Ectodermal cell (in vitro differentiated cells): ENCODE results near the gene PSMA2.

ENCODE experiments used
- H3K27ac ChIP-seq: 2 replicates; pipeline ENCODE4 v1.7.0; 2013; ENCODE audit warnings: mild to moderate bottlenecking, low read depth, low read length; ENCODE audit not compliant: insufficient read depth, poor library complexity, severe bottlenecking
- H3K27me3 ChIP-seq: 2 replicates; pipeline ENCODE4 v1.7.0; 2013; ENCODE audit warnings: mild to moderate bottlenecking, low read length; ENCODE audit not compliant: insufficient read depth, control insufficient read depth, poor library complexity, severe bottlenecking
- H3K36me3 ChIP-seq: one replicate; pipeline ENCODE4 v1.7.0; 2013; ENCODE audit warnings: low read length; ENCODE audit not compliant: control insufficient read depth, insufficient read depth
- H3K4me1 ChIP-seq: one replicate; pipeline ENCODE4 v1.7.0; 2013; ENCODE audit warnings: low read length; ENCODE audit not compliant: control insufficient read depth, insufficient read depth
- H3K4me3 ChIP-seq: 2 replicates; pipeline ENCODE4 v1.7.0; 2013; ENCODE audit warnings: low read depth, low read length, control low read depth; ENCODE audit not compliant: insufficient read depth
- H3K9me3 ChIP-seq: 2 replicates; pipeline ENCODE4 v1.7.0; 2013; ENCODE audit warnings: mild to moderate bottlenecking, low read length, moderate library complexity; ENCODE audit not compliant: control insufficient read depth
- WGBS, 2 experiments: methylation state at CpG; one replicate each; pipeline ENCODE4 v1.1.7; 2013; ENCODE audit warnings: missing lambda C conversion rate in 2 of 2; 5-methylcytosine and 5-hydroxymethylcytosine counted together

PSMA2 gene

DNA sequence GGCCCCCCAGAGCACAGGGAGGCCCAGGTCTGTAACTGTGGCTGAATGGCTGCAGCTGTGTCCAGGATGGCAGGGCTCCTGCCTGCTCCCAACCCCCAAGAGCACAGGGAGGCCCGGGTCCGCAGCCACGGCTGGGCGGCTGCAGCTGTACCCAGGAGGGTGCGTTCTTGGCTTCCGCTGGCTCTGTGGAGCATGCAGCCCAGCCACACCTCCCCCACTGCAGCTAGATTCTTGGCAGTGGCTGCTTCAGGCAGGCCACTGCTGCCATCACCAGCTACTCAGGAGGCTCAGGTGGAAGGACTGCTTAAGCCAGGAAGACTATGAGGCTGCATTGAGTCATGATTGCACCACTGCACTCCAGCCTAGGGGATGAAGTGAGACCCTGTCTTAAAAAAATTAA, 48.0 kb downstream of the PSMA2 start:
- WGBS, 2 experiments = 67 to 70% methylated on average over 6 of the region's 6 CpGs
- no peak overlapping the region for H3K4me3 ChIP-seq
- H3K9me3 ChIP-seq = no peaks in the 10 kb centered on the region
- H3K36me3 ChIP-seq = no peaks in the 10 kb centered on the region
- H3K27me3 ChIP-seq = no peaks in the 10 kb centered on the region
- no peak overlapping the region for H3K27ac ChIP-seq
- H3K4me1 ChIP-seq = peaks cover 8% of the 10 kb centered on the region

DNA sequence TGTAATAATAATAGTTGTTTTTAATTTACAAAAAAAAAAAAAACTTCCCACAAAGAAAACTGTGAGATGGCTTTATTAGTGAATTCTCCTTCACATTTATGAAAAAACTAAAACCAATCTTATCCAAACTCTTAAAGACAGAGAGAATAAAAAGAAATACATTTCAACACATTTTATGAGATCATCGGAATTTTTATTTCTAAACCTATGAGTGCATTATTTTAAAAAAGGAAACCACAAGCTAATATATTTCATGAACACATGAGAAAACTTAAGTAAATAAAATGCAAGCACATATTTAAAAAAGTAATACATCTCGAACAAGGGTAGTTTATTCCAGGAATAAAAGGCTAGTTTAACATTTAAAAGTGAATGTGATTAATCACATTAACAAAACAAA, 51.6 kb downstream of the PSMA2 start:
- H3K4me3 ChIP-seq = no peak overlapping the region
- H3K27ac ChIP-seq = no peak overlapping the region
- H3K9me3 ChIP-seq = no peaks in the 10 kb centered on the region
- H3K27me3 ChIP-seq = no peaks in the 10 kb centered on the region
- H3K4me1 ChIP-seq = no peaks in the 10 kb centered on the region
- H3K36me3 ChIP-seq = no peaks in the 10 kb centered on the region
- WGBS, 2 experiments = 83% methylated on average over 1 of the region's 2 CpGs; no CpG with 5 or more reads in 1 of the 2 experiments

- H3K27me3 ChIP-seq = no peaks in the 10 kb centered on the region
- no peak overlapping the region for H3K27ac ChIP-seq
- 94 to 95% methylated on average over 3 of the region's 3 CpGs for WGBS, 2 experiments
- no peaks in the 10 kb centered on the region for H3K36me3 ChIP-seq
- H3K9me3 ChIP-seq = no peaks in the 10 kb centered on the region
- H3K4me3 ChIP-seq = no peak overlapping the region
- H3K4me1 ChIP-seq = no peaks in the 10 kb centered on the region
Observed at GRCh38 chr7:42878303-42878702, 53.7 kb downstream of the PSMA2 start.

DNA sequence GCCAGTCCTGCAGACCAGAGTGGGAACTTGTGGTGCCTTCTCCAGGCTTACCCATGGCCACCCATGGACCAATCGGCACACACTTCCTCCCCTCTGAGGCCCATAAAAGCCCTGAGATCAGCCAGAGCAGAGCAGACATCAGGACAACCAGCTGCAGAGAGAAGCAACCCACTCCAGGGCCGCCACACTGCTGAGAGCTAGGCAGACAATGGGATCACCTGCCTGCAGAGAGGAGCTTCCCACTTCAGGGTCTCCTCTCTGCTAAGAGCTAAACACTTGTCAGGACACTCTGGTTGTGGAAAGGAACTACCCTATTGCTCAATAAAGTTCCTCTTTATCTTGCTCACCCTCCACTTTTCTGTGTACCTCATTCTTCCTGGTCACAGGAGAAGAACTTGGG, 54.1 kb downstream of the PSMA2 start:
- Histone ChIP-seq H3K36me3 (no peaks in the 10 kb centered on the region), H3K4me1 (no peaks in the 10 kb centered on the region), H3K9me3 (no peaks in the 10 kb centered on the region), H3K4me3 (no peak overlapping the region), H3K27me3 (no peaks in the 10 kb centered on the region), H3K27ac (no peak overlapping the region)
- WGBS, 2 experiments = 86 to 87% methylated on average over 2 of the region's 2 CpGs

DNA sequence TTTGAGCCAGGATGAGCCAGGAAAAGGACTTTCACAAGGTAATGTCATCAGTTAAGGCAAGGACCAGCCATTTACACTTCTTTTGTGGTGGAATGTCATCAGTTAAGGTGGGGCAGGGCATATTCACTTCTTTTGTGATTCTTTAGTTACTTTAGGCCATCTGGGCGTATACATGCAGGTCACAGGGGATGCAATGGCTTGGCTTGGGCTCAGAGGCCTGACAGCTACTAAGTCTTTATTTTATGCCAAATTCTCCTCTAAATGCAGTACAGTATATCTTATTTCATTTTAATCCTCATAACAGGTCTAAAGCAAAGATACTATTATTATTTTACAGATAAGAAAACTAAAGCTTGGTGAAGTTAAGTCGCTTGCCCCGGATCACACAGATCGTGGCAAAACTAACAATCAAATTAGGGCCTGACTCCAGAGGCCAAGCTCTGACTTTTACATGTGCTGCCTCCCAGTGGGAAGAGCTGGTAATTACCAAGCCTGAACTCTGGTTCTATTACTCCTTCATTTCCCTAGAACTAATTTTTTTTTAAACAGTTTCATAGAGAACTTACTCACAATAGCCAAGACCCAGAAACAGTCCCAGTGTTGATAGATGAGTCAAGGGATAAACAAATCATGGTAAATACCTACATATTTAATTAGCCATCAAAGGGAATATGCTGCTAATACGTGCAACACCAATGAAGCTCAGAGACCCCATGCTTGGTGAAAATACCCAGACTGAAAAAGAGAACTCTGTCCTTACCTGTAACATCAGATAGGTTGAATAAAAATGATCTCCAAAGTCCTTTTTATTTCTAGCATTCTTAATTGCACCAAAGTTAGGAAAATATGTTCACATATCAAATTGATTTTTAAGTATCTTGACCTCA, 55.5 kb downstream of the PSMA2 start:
- Histone ChIP-seq H3K27me3 (no peaks in the 10 kb centered on the region), H3K27ac (no peak overlapping the region), H3K9me3 (no peaks in the 10 kb centered on the region), H3K36me3 (no peaks in the 10 kb centered on the region), H3K4me1 (no peaks in the 10 kb centered on the region), H3K4me3 (no peak overlapping the region)
- 64 to 68% methylated on average over 5 of the region's 5 CpGs for WGBS, 2 experiments

GRCh38 chr7:42869131-42870020, 62.6 kb downstream of the PSMA2 start:
- no peak overlapping the region for H3K4me3 ChIP-seq
- no peaks in the 10 kb centered on the region for H3K4me1 ChIP-seq
- no peaks in the 10 kb centered on the region for H3K27me3 ChIP-seq
- no peaks in the 10 kb centered on the region for H3K36me3 ChIP-seq
- 95% methylated on average over 6 of the region's 7 CpGs for WGBS, 2 experiments
- no peaks in the 10 kb centered on the region for H3K9me3 ChIP-seq
- H3K27ac ChIP-seq = no peak overlapping the region

DNA sequence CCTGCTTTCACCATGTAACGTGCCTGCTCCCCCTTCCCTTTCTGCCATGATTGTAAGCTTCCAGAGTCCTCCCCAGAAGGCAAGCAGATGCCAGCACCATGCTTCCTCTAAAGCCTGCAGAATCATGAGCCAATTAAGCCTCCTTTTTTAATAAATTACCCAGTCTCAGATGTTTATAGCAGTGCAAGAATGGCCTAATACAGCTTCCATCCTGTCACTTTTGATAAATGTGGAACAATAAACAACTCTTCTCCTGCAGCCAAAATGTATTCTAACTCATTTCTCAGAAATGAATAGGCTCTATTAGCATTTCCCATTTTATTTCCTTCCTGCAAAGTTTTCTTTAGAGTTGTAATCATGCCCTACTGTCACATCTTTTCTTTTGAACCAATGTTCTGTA, 63.5 kb downstream of the PSMA2 start:
- WGBS, 2 experiments = 95 to 100% methylated on average over 1 of the region's 1 CpG
- Histone ChIP-seq H3K4me3 (no peak overlapping the region), H3K4me1 (no peaks in the 10 kb centered on the region), H3K27ac (no peak overlapping the region), H3K27me3 (no peaks in the 10 kb centered on the region), H3K9me3 (no peaks in the 10 kb centered on the region), H3K36me3 (no peaks in the 10 kb centered on the region)
